ENCODE results near the gene CLEC4G.

Gene CLEC4G

GRCh38 chr19:7691497-7691896, 40.4 kb downstream of the CLEC4G start:
- no peak for DNase-seq

GRCh38 chr19:7690779-7691258, 41.1 kb downstream of the CLEC4G start:
- no peak for DNase-seq

GRCh38 chr19:7689165-7689564, 42.7 kb downstream of the CLEC4G start:
- no peak for DNase-seq

- DNase-seq: no peak
Observed at GRCh38 chr19:7687177-7687576, 44.7 kb downstream of the CLEC4G start.

- DNase-seq: no peak
Observed at GRCh38 chr19:7685546-7686445, 46.1 kb downstream of the CLEC4G start.

GRCh38 chr19:7682175-7682855, 49.6 kb downstream of the CLEC4G start:
- DNase-seq: no peak

- DNase-seq: peak; percentile 32
Observed at GRCh38 chr19:7681340-7682174, 50.4 kb downstream of the CLEC4G start.

GRCh38 chr19:7680606-7681339, 51.1 kb downstream of the CLEC4G start, which contains the start of gene TRAPPC5:
TRAPPC5 (plus strand) TSS chr19:7680833; CDS start chr19:7682254, 1,421 bp downstream.
- DNase-seq: peak; percentile 68

GRCh38 chr19:7679771-7680605, 51.9 kb downstream of the CLEC4G start:
- no peak for DNase-seq

- no peak for DNase-seq
Observed at GRCh38 chr19:7678971-7679751, 52.7 kb downstream of the CLEC4G start.

All from HCEC 1CT (cell line).